OCI-LY1 (cell line): ENCODE results near the gene TTLL11.

ENCODE experiments used
- H2AFZ ChIP-seq: fragments of 200-600 bp; sonication (generic), shearing (Covaris generic); 2 replicates; pipeline ENCODE4 v1.6.0; 2014; ENCODE audit warnings: antibody characterized with exemption, mild to moderate bottlenecking, low read length
- H3F3A ChIP-seq: fragments of 200-600 bp; sonication (generic), shearing (Covaris generic); 2 replicates; pipeline ENCODE4 v1.6.0; 2014; ENCODE audit warnings: mild to moderate bottlenecking, antibody characterized with exemption, low read length, moderate library complexity; ENCODE audit not compliant: insufficient read depth
- H3K27ac ChIP-seq: fragments of 200-600 bp; sonication (generic); 2 replicates; pipeline ENCODE4 v1.5.1; 2014; ENCODE audit warnings: low read length, mixed run types, mild to moderate bottlenecking, low read depth; ENCODE audit not compliant: poor library complexity, severe bottlenecking
- H3K27me3 ChIP-seq: fragments of 200-600 bp; sonication (generic); 2 replicates; pipeline ENCODE4 v1.6.0; 2014; ENCODE audit warnings: antibody characterized with exemption, mild to moderate bottlenecking, low read length, moderate library complexity; ENCODE audit not compliant: insufficient read depth
- H3K36me3 ChIP-seq: fragments of 200-600 bp; sonication (generic); 2 replicates; pipeline ENCODE4 v1.6.1; 2014; ENCODE audit warnings: mild to moderate bottlenecking, antibody characterized with exemption, low read length, moderate library complexity, mixed read lengths; ENCODE audit not compliant: insufficient read depth
- H3K4me1 ChIP-seq: fragments of 200-600 bp; sonication (generic); 2 replicates; pipeline ENCODE4 v1.5.1; 2014; ENCODE audit warnings: mild to moderate bottlenecking, low read length, moderate library complexity; ENCODE audit not compliant: insufficient read depth, severe bottlenecking
- H3K4me2 ChIP-seq: fragments of 200-600 bp; sonication (generic), shearing (Covaris generic); 2 replicates; pipeline ENCODE4 v1.6.1; 2014; ENCODE audit warnings: low read length
- H3K4me3 ChIP-seq: fragments of 200-600 bp; sonication (generic); 2 replicates; pipeline ENCODE4 v1.5.1; 2014; ENCODE audit warnings: low read length, low read depth, mild to moderate bottlenecking, mixed read lengths; ENCODE audit not compliant: poor library complexity, severe bottlenecking
- H3K79me2 ChIP-seq: fragments of 200-600 bp; shearing (Covaris generic); 2 replicates; pipeline ENCODE4 v1.6.1; 2016; ENCODE audit warnings: mixed run types, low read length, mixed read lengths; ENCODE audit not compliant: insufficient read depth
- H3K9ac ChIP-seq: fragments of 200-600 bp; sonication (generic), shearing (Covaris generic); 2 replicates; pipeline ENCODE4 v1.6.1; 2014; ENCODE audit warnings: mild to moderate bottlenecking, low read length, mixed read lengths
- H3K9me2 ChIP-seq: fragments of 200-600 bp; sonication (generic), shearing (Covaris generic); 2 replicates; pipeline ENCODE4 v1.6.1; 2014; ENCODE audit warnings: low read depth, mild to moderate bottlenecking, low read length, mixed read lengths
- H3K9me3 ChIP-seq: fragments of 200-600 bp; shearing (Covaris generic); 2 replicates; pipeline ENCODE4 v1.6.1; 2014; ENCODE audit warnings: low read length, mixed read lengths
- H4K20me1 ChIP-seq: fragments of 200-600 bp; sonication (generic), shearing (Covaris generic); 2 replicates; pipeline ENCODE4 v1.6.0; 2016; ENCODE audit warnings: mild to moderate bottlenecking, low read length; ENCODE audit not compliant: insufficient read depth
- EZH2 ChIP-seq: fragments of 200-600 bp; sonication (generic), shearing (Covaris generic); IDR thresholded peaks from 2 replicates; pipeline ENCODE4 v1.8.0; 2017; ENCODE audit warnings: borderline replicate concordance, mixed run types, mild to moderate bottlenecking, antibody characterized with exemption, low read length, moderate library complexity, mixed read lengths
- TF ChIP-seq, protein P1 (sequence below): fragments of 200-600 bp; sonication (generic), shearing (Covaris generic); IDR thresholded peaks from 2 replicates; pipeline ENCODE4 v1.5.1; 2017; ENCODE audit warnings: mild to moderate bottlenecking, antibody characterized with exemption, low read length, moderate library complexity, mixed read lengths

The TTLL11 gene

GRCh38 chr9:121996783-121997182 is 96.3 kb downstream of the TTLL11 start:
- H3K9me2 ChIP-seq: no peaks in the 10 kb centered on the region
- H3K79me2 ChIP-seq: no peaks in the 10 kb centered on the region
- no peak overlapping the region for H3K27ac ChIP-seq
- H3K4me3 ChIP-seq: no peak overlapping the region
- no peak overlapping the region for H3K9ac ChIP-seq
- H3K4me1 ChIP-seq: peaks cover 28% of the 10 kb centered on the region
- H3K27me3 ChIP-seq: no peaks in the 10 kb centered on the region
- no peaks in the 10 kb centered on the region for H3F3A ChIP-seq
- H2AFZ ChIP-seq: no peak overlapping the region
- H4K20me1 ChIP-seq: no peaks in the 10 kb centered on the region
- TF ChIP-seq, protein P1, sequence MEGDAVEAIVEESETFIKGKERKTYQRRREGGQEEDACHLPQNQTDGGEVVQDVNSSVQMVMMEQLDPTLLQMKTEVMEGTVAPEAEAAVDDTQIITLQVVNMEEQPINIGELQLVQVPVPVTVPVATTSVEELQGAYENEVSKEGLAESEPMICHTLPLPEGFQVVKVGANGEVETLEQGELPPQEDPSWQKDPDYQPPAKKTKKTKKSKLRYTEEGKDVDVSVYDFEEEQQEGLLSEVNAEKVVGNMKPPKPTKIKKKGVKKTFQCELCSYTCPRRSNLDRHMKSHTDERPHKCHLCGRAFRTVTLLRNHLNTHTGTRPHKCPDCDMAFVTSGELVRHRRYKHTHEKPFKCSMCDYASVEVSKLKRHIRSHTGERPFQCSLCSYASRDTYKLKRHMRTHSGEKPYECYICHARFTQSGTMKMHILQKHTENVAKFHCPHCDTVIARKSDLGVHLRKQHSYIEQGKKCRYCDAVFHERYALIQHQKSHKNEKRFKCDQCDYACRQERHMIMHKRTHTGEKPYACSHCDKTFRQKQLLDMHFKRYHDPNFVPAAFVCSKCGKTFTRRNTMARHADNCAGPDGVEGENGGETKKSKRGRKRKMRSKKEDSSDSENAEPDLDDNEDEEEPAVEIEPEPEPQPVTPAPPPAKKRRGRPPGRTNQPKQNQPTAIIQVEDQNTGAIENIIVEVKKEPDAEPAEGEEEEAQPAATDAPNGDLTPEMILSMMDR: no peak
- TF ChIP-seq EZH2: no peak
- no peaks in the 10 kb centered on the region for H3K9me3 ChIP-seq
- no peak overlapping the region for H3K4me2 ChIP-seq
- no peaks in the 10 kb centered on the region for H3K36me3 ChIP-seq

DNA sequence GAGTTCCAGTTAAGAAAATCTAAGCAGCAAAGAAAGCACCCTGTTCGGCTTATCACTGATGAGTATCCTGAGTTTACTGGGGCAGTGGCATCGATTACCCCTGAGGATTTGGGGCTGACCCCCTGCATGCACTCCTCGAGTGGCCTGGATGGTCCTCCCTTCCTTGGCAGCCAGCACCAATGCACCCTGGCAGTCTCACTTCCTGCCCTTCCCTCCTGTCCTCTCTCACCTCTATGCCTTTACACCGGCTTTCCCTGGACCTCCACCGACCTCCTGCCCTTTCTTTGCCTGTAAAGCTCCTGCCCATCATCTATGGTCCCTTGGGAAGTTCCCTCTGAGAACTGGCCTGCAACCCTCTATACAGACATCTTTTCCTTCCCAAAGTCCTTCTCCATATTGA is 97.1 kb downstream of the TTLL11 start:
- Histone ChIP-seq H3K9me3 (no peaks in the 10 kb centered on the region), H3K27ac (no peak overlapping the region), H3K9me2 (no peaks in the 10 kb centered on the region), H4K20me1 (no peaks in the 10 kb centered on the region), H3F3A (no peaks in the 10 kb centered on the region), H3K79me2 (no peaks in the 10 kb centered on the region), H2AFZ (no peak overlapping the region), H3K4me2 (no peak overlapping the region), H3K9ac (no peak overlapping the region), H3K27me3 (no peaks in the 10 kb centered on the region), H3K4me1 (peaks cover 35% of the 10 kb centered on the region), H3K4me3 (no peak overlapping the region), H3K36me3 (no peaks in the 10 kb centered on the region)
- no peak for TF ChIP-seq EZH2
- TF ChIP-seq, protein P1: no peak

- Histone ChIP-seq H3K4me2 (peak overlapping the region; percentile 44), H4K20me1 (no peaks in the 10 kb centered on the region), H3K9me2 (no peaks in the 10 kb centered on the region), H3K9ac (peak overlapping the region; percentile 50), H3K4me1 (peaks cover 52% of the 10 kb centered on the region), H2AFZ (peak overlapping the region; percentile 69; the same call in 1 of the 2 replicates), H3K36me3 (no peaks in the 10 kb centered on the region), H3K9me3 (no peaks in the 10 kb centered on the region), H3F3A (no peaks in the 10 kb centered on the region), H3K4me3 (no peak overlapping the region), H3K79me2 (no peaks in the 10 kb centered on the region), H3K27me3 (no peaks in the 10 kb centered on the region), H3K27ac (peak overlapping the region; percentile 91)
- no peak for TF ChIP-seq EZH2
- TF ChIP-seq, protein P1: peak; percentile 86
Measured at GRCh38 chr9:121992571-121993212, 100.4 kb downstream of the TTLL11 start.
